Measurements from ENCODE around the gene STAG3.
"Not testable (repeated sequence)": the region's sequence is repeated elsewhere in the genome, so short reads cannot be mapped to it uniquely, and the experiment has no call there.

The STAG3 gene

DNA sequence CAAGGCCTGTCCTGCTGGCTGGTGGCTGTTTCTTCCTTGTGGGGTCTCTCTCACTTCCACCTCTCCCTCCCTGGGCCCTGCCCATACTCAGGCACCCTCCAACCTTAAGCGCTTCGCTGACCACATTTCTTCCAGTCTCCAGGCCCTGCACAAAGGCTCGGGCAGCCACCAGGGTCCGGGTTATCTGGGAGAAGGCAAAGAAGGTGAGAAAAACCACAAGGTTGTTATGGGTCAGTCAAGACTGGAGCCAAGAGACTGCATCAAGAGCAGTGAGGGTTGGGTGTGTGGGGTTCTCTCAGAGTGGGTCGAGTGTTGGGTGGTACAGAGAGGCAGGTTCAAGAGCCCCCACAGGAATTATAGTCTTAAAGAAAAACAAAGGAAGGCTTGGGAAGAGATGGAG lies 3.1 kb upstream of the STAG3 start:
- DNase-seq (ENCODE audit: low read depth): no peak

DNA sequence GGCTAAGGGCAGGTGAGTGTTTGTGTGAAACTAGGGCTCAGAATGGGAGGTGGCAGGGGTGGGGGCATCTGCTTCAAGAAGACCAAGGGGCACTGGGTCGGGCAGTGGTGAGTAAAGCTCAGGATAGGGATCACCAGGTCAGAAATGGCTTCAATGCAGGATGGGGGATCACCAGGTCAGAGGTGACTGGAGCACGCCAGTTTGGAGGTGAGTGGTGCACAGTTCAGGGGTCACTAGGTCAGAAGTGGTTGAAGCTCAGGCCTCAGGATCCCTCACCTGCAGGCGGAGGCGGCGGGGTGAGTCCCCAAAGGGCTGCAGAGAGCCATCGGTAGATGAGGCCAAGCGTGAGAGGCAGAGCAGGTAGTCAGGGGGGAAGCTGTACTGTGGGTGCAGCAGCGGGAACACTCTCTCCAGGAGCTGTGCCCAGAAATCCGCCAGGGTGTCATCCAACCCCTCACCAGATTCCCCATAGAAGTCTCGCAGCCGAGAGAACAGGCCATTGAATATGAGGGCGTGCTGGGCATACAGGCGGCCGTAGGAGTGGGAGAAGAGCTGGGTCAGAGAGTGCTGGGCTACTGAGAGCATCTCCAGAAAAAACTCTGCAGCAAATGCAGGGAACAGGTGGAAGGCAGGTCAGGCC lies 2.3 kb upstream of the STAG3 start:
- no peak for DNase-seq (ENCODE audit: low read depth)

DNA sequence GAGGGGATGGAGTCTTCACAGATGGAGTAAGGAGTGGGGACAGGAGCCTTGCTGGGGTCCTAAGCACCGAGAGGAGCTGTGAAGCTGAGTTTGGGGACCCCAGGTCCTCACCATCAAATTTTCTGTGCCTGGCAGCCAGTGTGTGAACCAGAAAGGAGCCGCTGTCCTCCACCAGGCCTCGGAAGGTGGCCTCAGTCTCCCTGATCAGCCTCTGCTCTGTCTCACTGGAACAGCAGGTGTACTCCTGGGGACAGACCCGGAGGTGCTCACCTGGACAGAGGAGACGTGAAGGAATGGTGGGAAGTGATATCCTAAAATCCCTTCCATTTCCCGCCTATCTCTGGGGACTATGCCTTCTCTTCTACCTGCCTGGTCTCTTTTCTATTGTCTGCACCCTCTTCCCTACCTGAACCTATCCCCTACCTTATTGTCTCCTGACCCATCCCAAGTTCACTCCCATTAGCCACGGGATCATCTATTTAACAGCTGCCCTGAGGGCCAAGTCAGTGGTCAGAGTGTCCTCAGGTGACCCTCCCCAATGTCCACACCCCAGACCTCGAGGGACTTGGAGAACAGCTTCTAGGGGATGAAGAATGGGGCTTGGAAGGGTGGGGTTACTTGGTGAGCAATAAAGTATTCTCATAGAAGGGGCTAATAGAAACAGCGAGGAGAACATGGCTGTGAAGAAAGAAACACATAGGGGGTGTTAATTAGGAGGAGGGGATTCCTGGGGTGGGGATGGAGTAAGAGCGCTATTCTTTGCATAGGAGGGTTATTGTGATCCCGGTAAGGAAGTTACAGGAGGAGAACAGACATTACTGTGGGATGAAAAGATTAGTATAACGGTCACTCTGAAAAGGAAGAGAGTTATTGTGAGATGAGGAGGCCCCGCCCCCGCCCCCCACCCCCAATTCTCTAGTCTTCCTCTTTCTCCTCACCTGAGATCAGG lies 1.3 kb upstream of the STAG3 start:
- no peak for DNase-seq (ENCODE audit: low read depth)

DNA sequence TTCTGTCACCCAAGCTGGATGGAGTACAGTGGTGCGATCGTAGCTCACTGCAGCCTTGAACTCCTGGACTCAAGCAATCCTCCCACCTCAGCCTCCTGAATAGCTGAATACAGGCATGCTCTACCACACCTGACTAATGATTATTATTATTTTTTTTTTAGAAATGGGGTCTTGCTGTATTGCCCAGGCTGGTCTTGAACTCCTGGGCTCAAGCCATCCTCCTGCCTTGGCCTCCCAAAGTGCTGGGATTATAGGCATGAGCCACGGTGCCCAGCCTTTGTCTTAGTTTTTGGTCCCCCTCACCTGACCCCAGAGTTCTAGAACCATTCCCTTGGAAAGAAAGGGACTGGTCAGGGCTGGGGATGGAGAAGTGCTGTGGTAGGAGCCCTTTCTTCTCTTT lies 2.4 kb downstream of the STAG3 start:
- not testable (repeated sequence) for DNase-seq (ENCODE audit: low read depth)

DNA sequence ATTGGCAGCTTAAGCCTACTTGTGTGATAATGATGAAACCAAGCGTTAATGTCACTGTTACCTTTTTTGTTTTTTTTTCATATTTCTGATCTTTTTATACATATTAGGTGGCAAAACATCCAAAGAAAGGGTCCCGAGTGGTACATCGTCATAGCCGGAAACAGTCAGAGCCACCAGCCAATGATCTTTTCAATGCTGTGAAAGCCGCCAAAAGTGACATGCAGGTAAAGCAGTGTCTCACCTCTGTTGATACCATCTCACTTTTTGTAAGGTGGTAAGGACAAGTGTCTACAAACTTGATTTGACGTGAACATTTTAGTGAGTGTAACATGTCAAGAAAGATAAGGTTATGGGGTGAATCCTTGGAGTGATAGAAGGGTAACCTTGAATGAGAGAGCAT lies 4.9 kb downstream of the STAG3 start:
- DNase-seq (ENCODE audit: low read depth): not testable (repeated sequence)

DNA sequence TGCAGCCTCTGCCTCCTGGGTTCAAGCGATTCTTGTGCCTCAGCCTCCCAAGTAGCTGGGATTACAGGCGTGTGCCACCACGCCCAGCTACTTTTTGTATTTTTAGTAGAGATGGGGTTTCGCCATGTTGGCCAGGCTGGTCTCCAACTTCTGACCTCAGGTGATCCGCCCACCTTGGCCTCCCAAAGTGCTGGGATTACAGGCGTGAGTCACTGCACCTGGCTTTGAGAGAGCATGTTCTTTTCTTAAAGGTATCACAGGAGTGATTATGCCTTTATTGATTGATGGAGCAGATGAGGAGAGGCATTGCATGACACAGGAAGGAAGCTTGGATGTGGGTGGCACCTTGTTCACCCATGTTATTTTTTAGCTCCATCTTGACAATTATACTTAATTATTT lies 5.4 kb downstream of the STAG3 start:
- DNase-seq (ENCODE audit: low read depth): not testable (repeated sequence)

DNA sequence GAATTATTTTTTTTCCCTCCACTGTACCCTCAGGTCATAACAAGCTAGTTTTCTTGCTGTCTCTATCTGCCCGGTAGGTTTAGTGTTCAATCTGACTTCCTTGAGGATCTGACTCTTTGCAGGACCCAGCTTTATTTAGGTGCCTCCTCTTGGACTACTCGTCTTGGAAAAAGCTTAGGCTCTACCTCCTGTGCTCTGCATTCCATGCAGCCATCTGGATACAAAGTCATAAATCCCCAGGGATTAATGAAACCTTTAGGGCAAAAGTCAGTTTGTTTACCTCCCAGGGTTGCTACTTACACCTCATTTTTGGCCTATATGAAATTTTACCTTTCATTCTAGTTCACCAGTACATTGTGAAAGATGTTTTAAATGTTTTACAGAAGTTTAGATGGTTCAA lies 8.0 kb downstream of the STAG3 start:
- DNase-seq (ENCODE audit: low read depth): no peak

DNA sequence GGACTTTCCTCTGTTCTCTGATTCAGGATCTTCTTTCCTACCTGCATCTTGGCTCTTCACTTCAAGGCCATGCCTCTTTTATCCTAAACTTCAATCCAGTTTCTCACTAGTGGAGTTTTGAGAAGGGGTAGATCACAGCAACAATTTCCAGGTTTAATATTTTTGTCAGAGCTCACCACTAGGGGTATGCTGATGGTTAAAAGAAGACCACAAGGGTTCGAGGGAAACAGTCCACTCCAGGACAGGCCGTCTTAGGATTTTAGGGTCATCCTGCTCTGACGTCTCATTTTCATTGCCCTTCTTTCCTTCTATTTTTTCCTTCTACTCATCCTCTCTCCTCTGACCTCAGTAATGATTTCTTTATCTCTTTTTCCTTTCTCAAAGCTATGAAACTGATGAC lies 11.3 kb downstream of the STAG3 start:
- no peak for DNase-seq (ENCODE audit: low read depth)

DNA sequence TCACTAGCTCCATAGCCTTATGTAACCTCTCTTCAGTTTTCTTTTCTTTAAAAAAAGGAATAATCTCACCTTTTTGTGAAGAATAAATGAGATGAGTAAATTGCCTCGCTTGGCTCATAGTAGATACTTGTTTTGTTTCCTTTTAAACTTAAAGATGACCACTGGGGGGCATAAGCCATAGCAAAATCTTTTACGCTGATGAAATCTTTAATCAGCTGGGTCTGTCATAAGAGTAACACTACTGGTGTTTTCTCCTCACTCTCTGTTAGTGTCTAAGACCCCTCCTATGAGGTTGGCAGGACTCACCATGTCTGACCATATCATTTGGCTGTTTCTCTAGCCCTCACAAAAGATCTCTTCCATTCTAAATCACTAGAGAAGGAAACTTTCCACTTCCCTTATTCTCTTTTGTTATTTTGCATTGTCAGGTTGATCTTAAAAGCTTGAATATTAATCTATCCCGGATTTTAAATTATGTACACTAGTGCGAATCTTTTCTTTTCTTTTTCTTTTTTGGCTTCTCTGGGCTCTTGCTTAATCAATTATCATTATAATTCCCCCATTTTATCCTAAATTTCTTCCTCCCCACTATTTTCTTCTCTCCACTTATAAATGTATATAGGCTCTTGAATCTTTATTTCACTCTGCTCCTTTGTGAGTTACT lies 12.5 kb downstream of the STAG3 start:
- DNase-seq (ENCODE audit: low read depth): peak; percentile 32

DNA sequence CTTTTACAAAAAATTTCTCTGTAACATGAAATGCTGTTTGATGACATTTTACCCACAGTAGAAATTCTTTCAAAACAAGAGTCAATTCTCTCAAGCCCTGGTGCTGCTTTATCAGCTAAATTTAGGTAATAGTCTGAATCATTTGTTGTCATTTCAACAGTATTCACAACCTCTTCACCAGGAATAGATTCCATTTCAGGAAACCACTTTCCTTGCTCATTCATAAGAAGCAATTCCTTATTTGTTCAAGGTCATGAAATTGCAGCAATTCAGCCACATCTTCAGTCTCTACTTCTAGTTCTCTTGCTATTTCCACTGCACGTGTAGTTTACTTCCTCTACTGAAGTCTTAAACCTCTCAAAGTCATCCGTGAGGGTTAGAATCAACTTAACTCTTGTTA lies 14.1 kb downstream of the STAG3 start:
- peak; percentile 28 for DNase-seq (ENCODE audit: low read depth)

DNA sequence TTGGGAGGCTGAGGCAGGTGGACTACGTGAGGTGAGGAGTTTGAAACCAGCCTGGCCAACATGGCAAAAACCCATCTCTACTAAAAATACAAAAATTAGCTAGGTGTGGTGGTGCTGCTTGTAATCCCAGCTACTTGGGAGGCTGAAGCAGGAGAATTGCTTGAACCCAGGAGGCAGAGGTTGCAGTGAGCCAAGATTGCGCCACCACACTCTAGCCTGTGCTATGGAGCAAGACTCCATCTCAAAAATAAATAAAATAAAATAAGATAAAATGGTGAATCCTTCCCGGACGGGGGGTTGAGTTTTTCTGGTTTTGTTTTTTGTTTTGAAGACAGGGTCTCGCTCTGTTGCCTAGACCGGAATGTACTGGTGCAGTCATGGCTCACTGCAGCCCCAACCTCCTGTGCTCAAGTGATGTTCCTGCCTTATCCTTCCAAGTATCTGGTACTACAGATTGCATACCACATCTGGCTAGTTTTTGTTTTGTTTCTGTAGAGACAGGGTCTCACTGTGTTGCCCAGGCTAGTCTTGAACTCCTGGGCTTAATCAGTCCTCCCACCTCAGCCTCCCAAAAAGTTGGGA lies 14.7 kb downstream of the STAG3 start:
- DNase-seq (ENCODE audit: low read depth): not testable (repeated sequence)

DNA sequence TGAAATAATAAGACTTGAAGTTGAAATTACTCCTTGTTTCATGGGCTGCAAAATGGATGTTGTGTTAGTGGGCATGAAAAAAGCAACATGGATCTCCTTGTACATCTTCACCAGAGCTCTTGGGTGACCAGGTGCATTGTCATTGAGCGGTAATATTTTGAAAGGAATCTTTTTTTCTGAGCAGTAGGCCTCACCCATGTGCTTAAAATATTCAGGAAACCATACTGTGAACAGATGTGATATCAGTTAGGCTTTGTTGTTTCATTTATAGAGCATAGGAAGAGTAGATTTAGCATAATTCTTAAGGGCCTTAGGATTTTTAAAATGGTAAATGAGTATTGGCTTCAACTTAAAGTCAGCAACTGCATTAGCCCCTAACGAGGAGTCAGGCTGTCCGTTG lies 15.3 kb downstream of the STAG3 start:
- no peak for DNase-seq (ENCODE audit: low read depth)

DNA sequence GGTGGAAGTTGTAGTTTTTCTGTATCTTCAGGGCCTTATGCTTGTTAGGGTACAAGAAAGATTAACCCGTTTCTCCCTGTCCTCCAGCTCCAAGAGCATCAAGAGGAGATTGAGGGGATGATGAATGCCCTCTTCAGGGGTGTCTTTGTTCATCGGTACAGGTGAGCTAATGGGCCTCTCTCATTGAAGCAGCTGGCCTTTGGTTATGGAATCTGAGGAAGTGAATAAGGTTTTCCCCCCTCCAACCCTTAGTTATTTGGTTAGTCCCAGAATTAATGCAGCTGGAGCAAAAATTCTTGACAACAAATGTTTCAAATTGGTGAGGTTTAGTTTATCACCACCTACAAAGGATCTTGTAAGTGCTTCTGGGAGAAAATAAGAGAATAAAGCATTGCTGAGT lies 17.5 kb downstream of the STAG3 start:
- no peak for DNase-seq (ENCODE audit: low read depth)

DNA sequence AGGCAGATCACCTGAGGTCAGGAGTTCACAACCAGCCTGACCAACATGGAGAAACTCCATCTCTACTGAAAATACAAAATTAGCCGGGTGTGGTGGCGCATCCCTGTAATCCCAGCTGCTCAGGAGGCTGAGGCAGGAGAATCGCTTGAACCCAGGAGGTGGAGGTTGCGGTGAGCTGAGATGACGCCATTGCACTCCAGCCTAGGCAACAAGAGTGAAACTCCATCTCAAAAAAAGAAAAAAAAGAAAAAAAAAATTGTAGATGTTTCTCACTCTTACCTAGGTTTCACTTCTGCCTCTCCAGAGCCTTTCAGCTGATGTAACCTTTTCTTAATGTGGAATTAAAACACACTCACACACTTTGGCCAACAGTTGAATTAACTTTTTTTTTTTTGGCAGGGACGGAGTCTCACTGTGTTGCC lies 18.2 kb downstream of the STAG3 start:
- DNase-seq (ENCODE audit: low read depth): not testable (repeated sequence)

DNA sequence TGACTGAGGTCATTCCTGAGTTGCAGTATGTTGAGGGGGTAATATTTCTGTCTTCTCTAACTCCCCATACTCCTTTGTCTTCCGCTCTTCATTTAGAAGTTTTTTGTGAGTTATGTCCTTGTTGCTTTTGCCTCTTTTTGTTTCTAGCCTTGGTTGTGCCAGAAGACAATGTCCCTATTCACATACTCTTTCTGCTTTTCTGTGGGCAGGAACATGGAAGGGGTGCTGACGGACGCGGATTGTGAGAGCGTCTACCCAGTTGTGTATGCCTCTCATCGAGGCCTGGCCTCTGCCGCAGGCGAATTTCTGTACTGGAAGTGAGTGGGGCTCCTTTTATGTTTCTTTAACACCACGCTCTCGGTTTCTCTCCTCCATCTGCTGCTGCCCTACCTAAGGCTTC lies 20.5 kb downstream of the STAG3 start:
- no peak for DNase-seq (ENCODE audit: low read depth)

DNA sequence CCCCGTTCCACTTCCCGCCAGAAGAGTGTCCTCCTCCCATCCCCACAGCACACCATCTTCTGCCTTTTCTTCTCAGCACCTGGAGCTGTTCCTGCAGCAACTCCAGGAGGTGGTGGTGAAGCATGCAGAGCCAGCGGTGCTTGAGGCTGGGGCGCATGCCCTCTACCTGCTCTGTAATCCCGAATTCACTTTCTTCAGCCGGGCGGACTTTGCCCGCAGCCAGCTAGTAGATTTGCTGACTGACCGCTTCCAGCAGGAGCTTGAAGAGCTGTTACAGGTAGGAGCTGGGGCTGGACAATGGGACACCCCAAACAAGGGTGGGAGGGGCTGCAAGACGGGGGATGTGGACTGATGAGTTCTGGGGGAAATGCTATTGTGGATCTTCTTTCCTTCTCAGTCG lies 23.0 kb downstream of the STAG3 start:
- no peak for DNase-seq (ENCODE audit: low read depth)

DNA sequence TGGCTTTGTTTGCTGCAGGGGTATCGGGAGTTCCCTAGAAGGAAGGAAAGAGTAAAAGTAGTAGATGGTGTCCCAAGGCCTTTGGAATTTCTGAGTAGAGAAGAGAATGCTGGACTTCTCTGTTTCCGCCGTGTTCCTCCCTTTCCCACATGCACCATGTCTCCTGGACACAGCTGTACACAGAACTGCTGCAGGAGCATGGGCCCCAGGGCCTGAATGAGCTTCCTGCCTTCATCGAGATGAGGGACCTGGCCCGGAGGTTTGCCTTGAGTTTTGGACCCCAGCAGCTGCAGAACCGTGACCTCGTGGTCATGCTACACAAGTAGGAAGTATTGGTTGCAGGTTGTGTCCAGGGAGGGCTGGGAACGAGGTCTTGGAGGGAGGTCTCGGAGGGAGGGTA lies 26.7 kb downstream of the STAG3 start:
- no peak for DNase-seq (ENCODE audit: low read depth)

DNA sequence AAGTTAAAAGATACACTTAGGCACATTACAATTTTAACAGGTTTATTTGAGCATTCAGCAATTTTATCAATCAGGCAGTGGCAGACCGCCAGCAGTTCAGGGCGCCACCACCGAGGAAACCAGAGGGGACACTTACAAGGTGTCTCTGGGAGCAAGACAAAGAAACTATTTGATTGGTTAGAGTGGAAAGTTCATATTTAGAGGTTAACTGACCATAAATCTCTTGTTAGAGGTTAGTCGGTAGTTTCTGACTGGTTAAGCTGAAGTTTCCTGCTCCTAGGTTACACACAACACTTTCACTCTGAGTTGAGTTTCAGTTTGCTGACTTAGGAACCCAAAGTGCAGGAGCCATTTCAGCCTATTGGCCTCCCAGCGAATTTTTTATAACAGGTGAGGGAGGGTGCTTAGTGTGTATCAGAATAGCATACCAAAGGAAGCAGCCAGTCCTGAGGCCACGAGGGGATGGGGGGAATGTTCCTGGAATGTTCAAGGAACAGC lies 31.2 kb downstream of the STAG3 start:
- no peak for DNase-seq (ENCODE audit: low read depth)

DNA sequence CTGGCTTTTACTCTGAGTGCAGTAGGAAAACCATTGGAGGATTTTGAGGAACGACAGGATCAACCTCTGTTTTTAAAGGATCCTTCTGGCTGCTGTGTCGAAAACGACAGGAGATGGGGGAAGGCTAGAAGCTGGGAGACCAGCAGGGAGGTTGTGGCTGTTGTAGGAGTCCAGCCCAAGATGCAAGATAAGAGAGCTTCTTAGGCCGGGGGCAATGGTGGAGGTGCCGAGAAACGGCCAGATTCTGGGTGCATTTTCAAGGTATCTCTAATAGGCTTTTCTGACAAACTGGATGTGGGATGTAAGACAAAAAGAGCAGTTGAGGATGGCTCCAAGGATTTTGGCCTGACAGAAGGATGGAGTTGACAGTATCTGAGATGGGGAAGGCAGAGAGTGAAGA lies 31.8 kb downstream of the STAG3 start:
- DNase-seq (ENCODE audit: low read depth): no peak

DNA sequence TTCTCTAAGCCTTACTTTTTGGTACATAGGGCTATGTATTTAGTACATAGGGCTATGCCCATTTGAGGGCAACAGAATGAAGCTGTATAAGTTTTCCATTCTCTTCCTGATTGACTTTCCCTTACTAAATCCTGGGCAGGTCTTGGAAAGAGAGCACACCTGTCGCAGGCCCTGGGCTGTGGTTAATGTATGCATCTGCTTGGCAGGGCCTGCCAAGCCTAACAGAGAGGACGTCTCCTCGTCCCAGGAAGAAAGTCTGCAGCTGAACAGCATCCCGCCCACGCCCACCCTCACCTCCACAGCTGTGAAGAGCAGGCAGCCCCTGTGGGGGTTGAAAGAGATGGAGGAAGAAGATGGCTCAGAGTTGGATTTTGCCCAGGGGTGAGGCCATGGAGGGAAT lies 33.1 kb downstream of the STAG3 start:
- no peak for DNase-seq (ENCODE audit: low read depth)

DNA sequence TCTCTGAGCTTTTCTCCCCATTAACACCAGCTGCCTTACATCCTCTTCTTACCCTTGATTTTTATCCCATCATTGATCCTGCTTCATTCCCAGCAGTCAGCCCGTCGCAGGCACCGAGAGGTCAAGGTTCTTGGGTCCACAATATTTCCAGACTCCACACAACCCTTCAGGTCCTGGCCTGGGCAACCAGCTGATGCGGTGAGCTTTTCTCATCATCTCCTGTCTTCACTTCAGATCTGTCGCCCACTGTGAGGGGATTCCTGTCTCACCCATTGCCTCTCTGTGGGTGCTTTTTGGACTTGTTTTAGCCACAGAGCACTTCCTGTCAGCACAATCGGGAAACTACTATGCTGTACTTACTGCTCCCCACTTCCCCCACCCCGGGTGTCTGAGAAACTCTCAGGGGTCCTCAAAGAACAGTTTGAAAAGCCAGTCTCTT lies 33.6 kb downstream of the STAG3 start:
- DNase-seq (ENCODE audit: low read depth): no peak

DNA sequence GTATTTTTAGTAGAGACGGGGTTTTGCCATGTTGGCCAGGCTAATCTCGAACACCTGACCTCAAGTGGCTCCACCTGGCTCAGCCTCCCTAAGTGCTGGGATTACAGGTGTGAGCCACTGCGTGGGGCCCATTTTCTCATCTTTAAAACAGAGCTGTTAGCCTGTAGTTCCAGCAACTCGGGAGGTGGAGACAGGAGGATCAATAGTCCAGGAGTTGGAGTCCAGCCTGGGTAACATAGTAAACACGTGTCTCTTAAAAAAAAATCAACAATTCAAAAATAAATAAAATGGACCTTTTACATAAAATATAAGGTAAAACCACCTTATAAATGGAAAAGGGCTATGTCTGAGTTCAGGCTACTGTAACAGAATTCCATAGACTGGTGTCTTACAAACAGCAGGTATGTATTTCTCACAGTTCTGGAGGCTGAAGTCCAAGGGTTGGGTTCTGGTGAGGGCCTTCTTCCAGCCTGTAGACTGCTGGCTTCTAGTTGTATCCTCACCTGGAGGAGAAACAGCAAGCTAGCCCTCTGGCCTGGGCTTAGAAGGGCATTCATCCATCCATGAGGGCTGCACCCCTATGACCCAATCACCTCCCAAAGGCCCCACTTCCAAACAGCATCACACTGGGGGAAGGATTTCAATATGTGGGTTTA lies 35.0 kb downstream of the STAG3 start:
- DNase-seq (ENCODE audit: low read depth): no peak
